IMR-90 (cell line): ENCODE results near the gene HCAR3. TPM values are rescaled to one million over a fixed set of nuclear protein-coding genes. Genes with fewer than 3 reads are reported as not detected.

Experiments used
- ATAC-seq: fragments of 200-7000 bp; cut with Tn5 transposase; 2 replicates; pipeline ENCODE4 v1.9.1; 2020; ENCODE audit warnings: low read depth, mild to moderate bottlenecking, moderate library complexity
- BruUV-seq: library from RNA; stranded (reverse); fragments of 400-500 nt; replicated peaks from 2 replicates; lab custom pipeline; 2021; lab: Mats Ljungman, UMichigan
- CTCF ChIA-PET: fragments of 300-600 bp; formaldehyde crosslinking; extraction: SDS; loops from one replicate; lab custom pipeline; 2021; ENCODE audit warnings: antibody characterized with exemption; lab: Yijun Ruan, JAX
- POLR2A ChIA-PET: fragments of 300-600 bp; sonication (Branson Sonifier 250); formaldehyde crosslinking; loops from one replicate; lab custom pipeline; 2022; ENCODE audit warnings: antibody characterized with exemption; ENCODE audit not compliant: unreplicated experiment; lab: Charles Lee
- DNase-seq: peaks from one replicate; pipeline ENCODE4 v3.0.0; 2013
- H2AFZ ChIP-seq: replicated peaks from 2 replicates; pipeline ENCODE3; 2013; ENCODE audit warnings: low read length, mild to moderate bottlenecking; ENCODE audit not compliant: poor library complexity
- H2AK5ac ChIP-seq: 2 replicates; pipeline ENCODE4 v1.6.1; 2013; ENCODE audit warnings: low read depth, low read length, inconsistent platforms
- H2AK9ac ChIP-seq: replicated peaks from 2 replicates; pipeline ENCODE3; 2013; ENCODE audit warnings: mild to moderate bottlenecking, low read depth, low read length, moderate library complexity; ENCODE audit not compliant: poor library complexity
- H2BK120ac ChIP-seq: 2 replicates; pipeline ENCODE4 v1.6.1; 2013; ENCODE audit warnings: low read depth, low read length, inconsistent platforms
- H2BK15ac ChIP-seq: 3 replicates; pipeline ENCODE4 v1.6.1; 2013; ENCODE audit warnings: low read depth, low read length, inconsistent platforms
- H2BK20ac ChIP-seq: 2 replicates; pipeline ENCODE4 v1.6.1; 2013; ENCODE audit warnings: low read depth, mild to moderate bottlenecking, inconsistent platforms, low read length, moderate library complexity
- H2BK5ac ChIP-seq: 2 replicates; pipeline ENCODE4 v1.6.1; 2013; ENCODE audit warnings: mild to moderate bottlenecking, low read depth, low read length, inconsistent platforms; ENCODE audit not compliant: poor library complexity, severe bottlenecking
- H3K14ac ChIP-seq: replicated peaks from 2 replicates; pipeline ENCODE4 v1.6.1; 2013; ENCODE audit warnings: low read depth, low read length, inconsistent platforms
- H3K18ac ChIP-seq: 2 replicates; pipeline ENCODE4 v1.6.1; 2013; ENCODE audit warnings: low read depth, low read length, control low read depth
- H3K23ac ChIP-seq: 2 replicates; pipeline ENCODE4 v1.6.1; 2013; ENCODE audit warnings: low read depth, low read length, inconsistent platforms
- H3K27ac ChIP-seq: 2 replicates; pipeline ENCODE4 v1.5.1; 2013; ENCODE audit warnings: mild to moderate bottlenecking, control low read depth, low read length; ENCODE audit not compliant: insufficient read depth
- H3K27me3 ChIP-seq: 2 replicates; pipeline ENCODE4 v1.6.1; 2013; ENCODE audit warnings: low read length; ENCODE audit not compliant: control insufficient read depth, insufficient read depth
- H3K36me3 ChIP-seq: 2 replicates; pipeline ENCODE4 v1.6.1; 2013; ENCODE audit warnings: low read length, mixed read lengths; ENCODE audit not compliant: control insufficient read depth, insufficient read depth
- H3K4ac ChIP-seq: 2 replicates; pipeline ENCODE4 v1.6.1; 2013; ENCODE audit warnings: low read depth, low read length, inconsistent platforms
- H3K4me1 ChIP-seq: 2 replicates; pipeline ENCODE4 v1.6.1; 2013; ENCODE audit warnings: low read length, mixed read lengths; ENCODE audit not compliant: control insufficient read depth, insufficient read depth
- H3K4me2 ChIP-seq: 2 replicates; pipeline ENCODE4 v1.6.1; 2013; ENCODE audit warnings: low read depth, mild to moderate bottlenecking, control low read depth, low read length, moderate library complexity
- H3K4me3 ChIP-seq: 2 replicates; pipeline ENCODE4 v1.5.1; 2013; ENCODE audit warnings: low read depth, mild to moderate bottlenecking, control low read depth, low read length, moderate library complexity; ENCODE audit not compliant: insufficient read depth
- H3K56ac ChIP-seq: 2 replicates; pipeline ENCODE4 v1.6.1; 2013; ENCODE audit warnings: low read length, inconsistent platforms; ENCODE audit not compliant: insufficient read depth; ENCODE audit errors: extremely low read depth
- H3K79me1 ChIP-seq, 2 experiments: 2 replicates each; pipeline ENCODE4 v1.6.1; 2013; ENCODE audit warnings: low read length in 2 of 2, inconsistent platforms in 1 of 2, low read depth in 1 of 2
- H3K9ac ChIP-seq: 2 replicates; pipeline ENCODE4 v1.6.1; 2013; ENCODE audit warnings: low read depth, low read length, control low read depth
- H3K9me1 ChIP-seq: 2 replicates; pipeline ENCODE4 v1.6.1; 2013; ENCODE audit warnings: low read length, inconsistent platforms; ENCODE audit not compliant: insufficient read depth
- H3K9me3 ChIP-seq: 2 replicates; pipeline ENCODE4 v1.6.1; 2013; ENCODE audit warnings: low read length; ENCODE audit not compliant: control insufficient read depth, insufficient read depth
- H4K20me1 ChIP-seq: 2 replicates; pipeline ENCODE4 v1.6.1; 2013; ENCODE audit warnings: low read length, inconsistent platforms; ENCODE audit not compliant: insufficient read depth
- H4K5ac ChIP-seq: 2 replicates; pipeline ENCODE4 v1.6.1; 2013; ENCODE audit warnings: mild to moderate bottlenecking, low read depth, low read length, control low read depth
- H4K8ac ChIP-seq, 2 experiments: 2 replicates each; pipeline ENCODE4 v1.6.1; 2013; ENCODE audit warnings: low read depth in 2 of 2, low read length in 2 of 2, control low read depth in 1 of 2, inconsistent platforms in 1 of 2
- H4K91ac ChIP-seq: 2 replicates; pipeline ENCODE4 v1.6.1; 2013; ENCODE audit warnings: low read depth, low read length, inconsistent platforms; ENCODE audit not compliant: insufficient read depth
- SMC3 ChIP-seq: fragments of 150-350 bp; IDR thresholded peaks from 2 replicates; pipeline ENCODE4 v1.6.1; 2016; ENCODE audit warnings: low read depth, mild to moderate bottlenecking, antibody characterized with exemption, low read length, moderate library complexity
- WGBS, 2 experiments: methylation state at CpG; one replicate each; pipeline versions ENCODE4 v1.1.5 to v1.1.7; 2013; ENCODE audit warnings: missing lambda C conversion rate in 2 of 2; ENCODE audit not compliant: insufficient read length in 1 of 2; ENCODE audit errors: extremely low coverage in 2 of 2; 5-methylcytosine and 5-hydroxymethylcytosine counted together
- dilution Hi-C: fragments of 300-500 bp; cut with HindIII; formaldehyde crosslinking; loops from one replicate; pipeline ENCODE4 v1.14.3; 2018; ENCODE audit warnings: low sequenced_read_pairs; ENCODE audit not compliant: unreplicated experiment
- in situ Hi-C: fragments of 300-500 bp; cut with MboI; formaldehyde crosslinking; loops from 3 replicates; pipeline ENCODE4 v1.14.3; 2019; ENCODE audit warnings: low sequenced_read_pairs, inconsistent platforms, mixed read lengths
- intact Hi-C: fragments of 100-400 bp; cut with micrococcal nuclease; formaldehyde crosslinking; loops from 2 replicates; pipeline ENCODE4 v1.10.0; 2022
- polyA plus RNA-seq, 3 experiments: library from polyadenylated mRNA; depleted of rRNA; stranded (reverse); fragments of >200 nt; gene quantifications; 2 replicates each; pipeline ENCODE4 v1.2.3, GENCODE V29; 2012; ENCODE audit warnings: low replicate concordance in 1 of 3
- total RNA-seq: library from RNA; depleted of rRNA; stranded (reverse); fragments of >200 nt; gene quantifications from 2 replicates; pipeline ENCODE4 v1.2.3, GENCODE V29; 2012

HCAR3 gene
- total and polyA plus RNA-seq, 2 of the 4 experiments (the other 2 are of a cell fraction) = not detected

DNA sequence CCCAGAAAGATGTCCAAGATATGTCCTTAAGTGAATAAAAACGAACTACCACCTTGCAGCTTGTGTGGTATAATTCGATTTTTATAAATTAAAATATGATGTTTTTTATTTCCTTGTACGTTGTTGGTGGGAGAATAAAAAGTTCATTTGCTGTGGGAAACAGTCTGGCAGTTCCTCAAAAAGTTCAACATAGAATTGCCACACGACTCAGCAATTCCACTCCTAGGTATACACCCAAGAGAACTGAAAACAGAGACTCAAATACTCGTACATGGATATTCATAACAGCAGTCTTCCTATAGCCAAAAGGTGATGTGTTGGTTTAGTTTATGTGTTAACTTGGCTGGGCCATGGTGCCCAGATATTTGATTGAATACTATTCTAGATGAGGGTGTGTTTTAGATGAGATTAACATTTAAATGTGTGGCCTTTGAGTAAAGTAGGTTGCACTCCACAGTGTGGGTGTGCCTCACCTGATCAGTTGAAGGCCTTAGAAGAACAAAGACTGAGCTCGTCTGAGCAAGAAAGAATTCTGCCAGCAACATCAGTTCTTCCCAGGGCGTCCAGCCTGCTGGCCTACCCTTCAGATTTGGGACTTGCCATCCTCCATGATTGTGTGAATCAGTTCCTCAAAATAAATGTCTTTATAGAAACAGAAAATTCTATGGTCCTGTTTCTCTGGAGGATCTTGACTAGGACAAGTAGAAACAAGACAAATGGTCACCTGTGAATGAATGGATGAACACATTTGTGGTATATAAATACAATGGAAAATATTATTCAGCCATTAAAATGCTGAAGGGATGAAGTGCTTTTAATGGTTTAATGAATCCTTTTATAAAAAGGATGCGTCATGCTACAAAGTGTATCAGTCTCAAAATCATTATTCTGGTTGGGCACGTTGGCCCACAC is 30.9 kb upstream of the HCAR3 start:
- H3K4me2 ChIP-seq = no peak overlapping the region
- H3K9ac ChIP-seq = no peak overlapping the region
- ChIA-PET CTCF (no interaction called here), POLR2A (no interaction called here)
- H2AK5ac ChIP-seq = no peak overlapping the region
- H3K14ac ChIP-seq = no peak overlapping the region
- no peak overlapping the region for H3K18ac ChIP-seq
- no peaks in the 10 kb centered on the region for H4K20me1 ChIP-seq
- H3K9me3 ChIP-seq = no peaks in the 10 kb centered on the region
- no peak overlapping the region for H3K4ac ChIP-seq
- no peak for TF ChIP-seq SMC3
- H3K4me1 ChIP-seq = no peaks in the 10 kb centered on the region
- intact Hi-C loops (no loop called here), in situ Hi-C loops (no loop called here), dilution Hi-C loops (no loop called here)
- 100% methylated on average over 1 to 2 of the region's 9 CpGs for WGBS, 2 experiments
- no peak overlapping the region for H4K8ac ChIP-seq
- no peak overlapping the region for H2BK5ac ChIP-seq
- no peak overlapping the region for H2BK15ac ChIP-seq
- ATAC-seq = no peak
- H3K36me3 ChIP-seq = no peaks in the 10 kb centered on the region
- H3K56ac ChIP-seq = no peak overlapping the region
- no peaks in the 10 kb centered on the region for H3K9me1 ChIP-seq
- no peak overlapping the region for H2AK9ac ChIP-seq
- H3K27ac ChIP-seq = no peak overlapping the region
- no peak overlapping the region for H3K23ac ChIP-seq
- no peak overlapping the region for H4K5ac ChIP-seq
- H4K91ac ChIP-seq = no peak overlapping the region
- H3K27me3 ChIP-seq = no peaks in the 10 kb centered on the region
- no peaks in the 10 kb centered on the region for H3K79me1 ChIP-seq
- no TSS peak for BruUV-seq
- H2AFZ ChIP-seq = no peak overlapping the region
- H2BK120ac ChIP-seq = no peak overlapping the region
- no peak overlapping the region for H2BK20ac ChIP-seq
- no peak for DNase-seq
- no peak overlapping the region for H3K4me3 ChIP-seq
